Liver (tissue), 9 donors: ENCODE measurements around the gene RBFOX1. TPM values are rescaled to one million over a fixed set of nuclear protein-coding genes. Genes with fewer than 3 reads are reported as not detected.

Experiments used
- DNase-seq: peaks from one replicate; pipeline ENCODE4 v3.0.0-alpha.2; 2017; ENCODE audit warnings: low spot score
- H3K27ac ChIP-seq, 2 donors: one replicate each; pipeline ENCODE4 v1.7.0; 2013; ENCODE audit warnings: inconsistent platforms in 2 of 2, low read length in 2 of 2, control low read depth in 1 of 2, low read depth in 1 of 2, mild to moderate bottlenecking in 1 of 2
- H3K27me3 ChIP-seq, 4 donors: one replicate each; pipeline versions ENCODE4 v1.6.1 to v1.7.0; 2013; ENCODE audit warnings: low read length in 3 of 4, inconsistent platforms in 1 of 4, mild to moderate bottlenecking in 1 of 4, moderate library complexity in 1 of 4; ENCODE audit not compliant: control insufficient read depth in 4 of 4, insufficient read depth in 4 of 4
- H3K36me3 ChIP-seq, 4 donors: one replicate each; pipeline versions ENCODE4 v1.6.1 to v1.7.0; 2013; ENCODE audit warnings: low read length in 3 of 4, mild to moderate bottlenecking in 3 of 4, low read depth in 1 of 4, moderate library complexity in 1 of 4; ENCODE audit not compliant: control insufficient read depth in 4 of 4, insufficient read depth in 3 of 4
- H3K4me1 ChIP-seq, 4 donors: one replicate each; pipeline versions ENCODE4 v1.6.1 to v1.7.0; 2013; ENCODE audit warnings: low read length in 3 of 4, mild to moderate bottlenecking in 3 of 4, moderate library complexity in 1 of 4; ENCODE audit not compliant: control insufficient read depth in 4 of 4, insufficient read depth in 4 of 4
- H3K4me3 ChIP-seq, 3 donors: one replicate each; pipeline versions ENCODE4 v1.6.1 to v1.7.0; 2013; ENCODE audit warnings: low read length in 3 of 3, control low read depth in 1 of 3, low read depth in 1 of 3, mild to moderate bottlenecking in 1 of 3
- H3K9ac ChIP-seq, 2 donors: one replicate each; pipeline ENCODE4 v1.7.0; 2013; ENCODE audit warnings: low read length in 2 of 2, mild to moderate bottlenecking in 2 of 2, moderate library complexity in 2 of 2, control low read depth in 1 of 2, low read depth in 1 of 2
- H3K9me3 ChIP-seq, 4 donors: one replicate each; pipeline versions ENCODE4 v1.6.1 to v1.7.0; 2013; ENCODE audit warnings: low read length in 3 of 4; ENCODE audit not compliant: control insufficient read depth in 4 of 4
- EGR1 ChIP-seq, 2 donors: IDR thresholded peaks; 2 replicates each; pipeline ENCODE4 v1.6.1; 2016 to 2018; ENCODE audit warnings: antibody characterized with exemption in 2 of 2, low read depth in 2 of 2
- FOXA1 ChIP-seq: IDR thresholded peaks from 2 replicates; pipeline ENCODE4 v1.6.1; 2016; ENCODE audit warnings: antibody characterized with exemption
- FOXA2 ChIP-seq: IDR thresholded peaks from 2 replicates; pipeline ENCODE4 v1.6.1; 2016; ENCODE audit warnings: antibody characterized with exemption
- GABPA ChIP-seq, 2 donors: IDR thresholded peaks in 1 of 2; conservative IDR thresholded peaks in 1 of 2; 2 replicates each; pipeline ENCODE4 v1.6.1; 2016; ENCODE audit warnings: antibody characterized with exemption in 2 of 2, mild to moderate bottlenecking in 1 of 2, moderate library complexity in 1 of 2
- HNF4A ChIP-seq, 2 donors: conservative IDR thresholded peaks; 2 replicates each; pipeline ENCODE4 v1.6.1; 2016; ENCODE audit warnings: antibody characterized with exemption in 2 of 2, mild to moderate bottlenecking in 2 of 2
- HNF4G ChIP-seq: IDR thresholded peaks from 2 replicates; pipeline ENCODE4 v1.6.1; 2016; ENCODE audit warnings: antibody characterized with exemption
- JUND ChIP-seq, 2 donors: IDR thresholded peaks; 2 replicates each; pipeline ENCODE4 v1.6.1; 2016; ENCODE audit warnings: antibody characterized with exemption in 2 of 2
- MAX ChIP-seq: IDR thresholded peaks from 2 replicates; pipeline ENCODE4 v1.6.1; 2016; ENCODE audit warnings: antibody characterized with exemption
- NR2F2 ChIP-seq: IDR thresholded peaks from 2 replicates; pipeline ENCODE4 v1.6.1; 2016; ENCODE audit warnings: antibody characterized with exemption
- RAD21 ChIP-seq, 2 donors: IDR thresholded peaks; 2 replicates each; pipeline ENCODE4 v1.6.1; 2016; ENCODE audit warnings: antibody characterized with exemption in 2 of 2, mild to moderate bottlenecking in 2 of 2
- REST ChIP-seq: IDR thresholded peaks from 2 replicates; pipeline ENCODE4 v1.6.1; 2016; ENCODE audit warnings: antibody characterized with exemption, mild to moderate bottlenecking
- RXRA ChIP-seq, 2 donors: IDR thresholded peaks; 2 replicates each; pipeline ENCODE4 v1.6.1; 2017 to 2018; ENCODE audit warnings: antibody characterized with exemption in 2 of 2, mild to moderate bottlenecking in 1 of 2
- SP1 ChIP-seq: IDR thresholded peaks from 2 replicates; pipeline ENCODE4 v1.6.1; 2018; ENCODE audit warnings: antibody characterized with exemption, mild to moderate bottlenecking
- TAF1 ChIP-seq: conservative IDR thresholded peaks from 2 replicates; pipeline ENCODE4 v1.6.1; 2016; ENCODE audit warnings: antibody characterized with exemption, mild to moderate bottlenecking
- YY1 ChIP-seq: IDR thresholded peaks from 2 replicates; pipeline ENCODE4 v1.6.1; 2016; ENCODE audit warnings: antibody characterized with exemption, mild to moderate bottlenecking
- WGBS: extraction: QIAGEN DNeasy Blood & Tissue Kit; methylation state at CpG from one replicate; pipeline ENCODE4 v1.1.7; 2013; 5-methylcytosine and 5-hydroxymethylcytosine counted together
- polyA plus RNA-seq, 2 donors: library from polyadenylated mRNA; stranded (reverse) in 1 of 2; unstranded in 1 of 2; fragments of 200-250 nt in 1 of 2; fragments of >200 nt in 1 of 2; fragmentation: Nextera tagmentation in 1 of 2; extraction: Ambion mirVana in 1 of 2; gene quantifications; one replicate each; pipeline versions ENCODE4 v1.2.1 to v1.2.3, GENCODE V29; 2013 to 2015
- total RNA-seq, 2 donors: library from RNA; depleted of rRNA; stranded (reverse); fragments of >200 nt; gene quantifications; one replicate each; pipeline ENCODE4 v1.2.3, GENCODE V29; 2014
- TF ChIP-seq, protein P1 (sequence below): IDR thresholded peaks from 2 replicates; pipeline ENCODE4 v1.6.1; 2016; ENCODE audit warnings: antibody characterized with exemption
- TF ChIP-seq, protein P2 (sequence below): IDR thresholded peaks from 2 replicates; pipeline ENCODE4 v1.6.1; 2016; ENCODE audit warnings: antibody characterized with exemption
- TF ChIP-seq, protein P3 (sequence below): fragments of 150-350 bp; IDR thresholded peaks from 2 replicates; pipeline ENCODE4 v1.5.1; 2017; ENCODE audit warnings: improper control_type of control experiment, low read depth, low read length; ENCODE audit not compliant: missing input control
- donor health status: healthy.
- donor health status: healthy.
- donor health status: healthy.
- donor health status: healthy.
- donor health status: healthy.

The RBFOX1 gene
- total and polyA plus RNA-seq, 4 donors: not detected

DNA sequence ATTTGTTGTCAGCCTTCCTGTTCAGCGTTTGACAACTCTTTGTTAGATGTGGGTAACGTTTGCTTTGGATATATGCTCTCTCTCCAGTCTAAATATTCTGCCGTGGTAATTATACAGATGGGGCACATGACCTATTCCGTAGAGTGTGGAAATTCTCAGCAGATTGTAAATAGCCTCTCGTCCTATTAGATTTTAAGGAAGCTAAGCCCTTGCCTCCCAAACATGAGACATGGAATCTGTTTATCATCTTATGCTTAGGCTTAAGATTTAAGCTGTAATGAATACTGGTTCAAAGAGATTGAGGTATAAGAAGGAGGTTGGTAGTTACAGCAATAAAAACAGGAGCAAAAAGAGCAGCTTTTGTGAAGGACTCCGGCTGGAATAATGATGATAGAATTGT, 87.4 kb downstream of the RBFOX1 start:
- no peak overlapping the region for H3K27ac ChIP-seq
- H3K9ac ChIP-seq: no peak overlapping the region
- H3K27me3 ChIP-seq: peaks cover 0 to 8% (median 0%) of the 10 kb centered on the region in 4 donors
- WGBS: 20% methylated on average over 6 of the region's 6 CpGs
- H3K4me3 ChIP-seq: no peak overlapping the region
- no peaks in the 10 kb centered on the region for H3K36me3 ChIP-seq
- TF ChIP-seq SP1 (no peak), YY1 (no peak), TAF1 (no peak), GABPA (IDR thresholded peaks at IDR 0.05 in 1 of 2, conservative IDR thresholded peaks at IDR 0.05 in 1 of 2) (no peak), MAX (no peak), REST (no peak), HNF4G (no peak), FOXA1 (no peak), FOXA2 (no peak), NR2F2 (no peak), JUND (IDR thresholded peaks at IDR 0.05) (no peak), RAD21 (IDR thresholded peaks at IDR 0.05) (no peak), EGR1 (IDR thresholded peaks at IDR 0.05; ENCODE audit: low read depth in 2 of 2) (no peak), RXRA (IDR thresholded peaks at IDR 0.05) (no peak)
- TF ChIP-seq, protein P1, sequence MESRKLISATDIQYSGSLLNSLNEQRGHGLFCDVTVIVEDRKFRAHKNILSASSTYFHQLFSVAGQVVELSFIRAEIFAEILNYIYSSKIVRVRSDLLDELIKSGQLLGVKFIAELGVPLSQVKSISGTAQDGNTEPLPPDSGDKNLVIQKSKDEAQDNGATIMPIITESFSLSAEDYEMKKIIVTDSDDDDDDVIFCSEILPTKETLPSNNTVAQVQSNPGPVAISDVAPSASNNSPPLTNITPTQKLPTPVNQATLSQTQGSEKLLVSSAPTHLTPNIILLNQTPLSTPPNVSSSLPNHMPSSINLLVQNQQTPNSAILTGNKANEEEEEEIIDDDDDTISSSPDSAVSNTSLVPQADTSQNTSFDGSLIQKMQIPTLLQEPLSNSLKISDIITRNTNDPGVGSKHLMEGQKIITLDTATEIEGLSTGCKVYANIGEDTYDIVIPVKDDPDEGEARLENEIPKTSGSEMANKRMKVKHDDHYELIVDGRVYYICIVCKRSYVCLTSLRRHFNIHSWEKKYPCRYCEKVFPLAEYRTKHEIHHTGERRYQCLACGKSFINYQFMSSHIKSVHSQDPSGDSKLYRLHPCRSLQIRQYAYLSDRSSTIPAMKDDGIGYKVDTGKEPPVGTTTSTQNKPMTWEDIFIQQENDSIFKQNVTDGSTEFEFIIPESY: no peak
- DNase-seq: no peak
- no peaks in the 10 kb centered on the region for H3K4me1 ChIP-seq
- no peaks in the 10 kb centered on the region for H3K9me3 ChIP-seq

GRCh38 chr16:7420843-7421242, 88.2 kb downstream of the RBFOX1 start:
- Histone ChIP-seq H3K27ac (no peak overlapping the region), H3K27me3 (peaks cover 0 to 8% (median 0%) of the 10 kb centered on the region in 4 donors), H3K9ac (no peak overlapping the region), H3K9me3 (no peaks in the 10 kb centered on the region), H3K4me3 (no peak overlapping the region), H3K36me3 (no peaks in the 10 kb centered on the region), H3K4me1 (no peaks in the 10 kb centered on the region)
- 91% methylated on average over 6 of the region's 6 CpGs for whole genome bisulfite sequencing
- TF ChIP-seq TAF1 (no peak), RAD21 (IDR thresholded peaks at IDR 0.05) (no peak), YY1 (no peak), HNF4A (conservative IDR thresholded peaks at IDR 0.05) (no peak), NR2F2 (no peak), RXRA (IDR thresholded peaks at IDR 0.05) (no peak), HNF4G (no peak), EGR1 (IDR thresholded peaks at IDR 0.05; ENCODE audit: low read depth in 2 of 2) (no peak), FOXA2 (no peak), REST (no peak), GABPA (IDR thresholded peaks at IDR 0.05 in 1 of 2, conservative IDR thresholded peaks at IDR 0.05 in 1 of 2) (no peak), SP1 (no peak), JUND (IDR thresholded peaks at IDR 0.05) (no peak), MAX (no peak)
- TF ChIP-seq, protein P2, sequence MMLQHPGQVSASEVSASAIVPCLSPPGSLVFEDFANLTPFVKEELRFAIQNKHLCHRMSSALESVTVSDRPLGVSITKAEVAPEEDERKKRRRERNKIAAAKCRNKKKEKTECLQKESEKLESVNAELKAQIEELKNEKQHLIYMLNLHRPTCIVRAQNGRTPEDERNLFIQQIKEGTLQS: no peak
- TF ChIP-seq, protein P1: no peak
- TF ChIP-seq, protein P3, sequence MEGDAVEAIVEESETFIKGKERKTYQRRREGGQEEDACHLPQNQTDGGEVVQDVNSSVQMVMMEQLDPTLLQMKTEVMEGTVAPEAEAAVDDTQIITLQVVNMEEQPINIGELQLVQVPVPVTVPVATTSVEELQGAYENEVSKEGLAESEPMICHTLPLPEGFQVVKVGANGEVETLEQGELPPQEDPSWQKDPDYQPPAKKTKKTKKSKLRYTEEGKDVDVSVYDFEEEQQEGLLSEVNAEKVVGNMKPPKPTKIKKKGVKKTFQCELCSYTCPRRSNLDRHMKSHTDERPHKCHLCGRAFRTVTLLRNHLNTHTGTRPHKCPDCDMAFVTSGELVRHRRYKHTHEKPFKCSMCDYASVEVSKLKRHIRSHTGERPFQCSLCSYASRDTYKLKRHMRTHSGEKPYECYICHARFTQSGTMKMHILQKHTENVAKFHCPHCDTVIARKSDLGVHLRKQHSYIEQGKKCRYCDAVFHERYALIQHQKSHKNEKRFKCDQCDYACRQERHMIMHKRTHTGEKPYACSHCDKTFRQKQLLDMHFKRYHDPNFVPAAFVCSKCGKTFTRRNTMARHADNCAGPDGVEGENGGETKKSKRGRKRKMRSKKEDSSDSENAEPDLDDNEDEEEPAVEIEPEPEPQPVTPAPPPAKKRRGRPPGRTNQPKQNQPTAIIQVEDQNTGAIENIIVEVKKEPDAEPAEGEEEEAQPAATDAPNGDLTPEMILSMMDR: no peak
- no peak for DNase-seq
